ENCODE data around the gene MMEL1. TPM values are rescaled to one million over a fixed set of nuclear protein-coding genes. Genes with fewer than 3 reads are reported as not detected.
"Not testable (repeated sequence)": the region's sequence is repeated elsewhere in the genome, so short reads cannot be mapped to it uniquely, and the experiment has no call there.

Gene MMEL1
- total RNA-seq, 1 donor from 2014 or later: 3.4 TPM

DNA sequence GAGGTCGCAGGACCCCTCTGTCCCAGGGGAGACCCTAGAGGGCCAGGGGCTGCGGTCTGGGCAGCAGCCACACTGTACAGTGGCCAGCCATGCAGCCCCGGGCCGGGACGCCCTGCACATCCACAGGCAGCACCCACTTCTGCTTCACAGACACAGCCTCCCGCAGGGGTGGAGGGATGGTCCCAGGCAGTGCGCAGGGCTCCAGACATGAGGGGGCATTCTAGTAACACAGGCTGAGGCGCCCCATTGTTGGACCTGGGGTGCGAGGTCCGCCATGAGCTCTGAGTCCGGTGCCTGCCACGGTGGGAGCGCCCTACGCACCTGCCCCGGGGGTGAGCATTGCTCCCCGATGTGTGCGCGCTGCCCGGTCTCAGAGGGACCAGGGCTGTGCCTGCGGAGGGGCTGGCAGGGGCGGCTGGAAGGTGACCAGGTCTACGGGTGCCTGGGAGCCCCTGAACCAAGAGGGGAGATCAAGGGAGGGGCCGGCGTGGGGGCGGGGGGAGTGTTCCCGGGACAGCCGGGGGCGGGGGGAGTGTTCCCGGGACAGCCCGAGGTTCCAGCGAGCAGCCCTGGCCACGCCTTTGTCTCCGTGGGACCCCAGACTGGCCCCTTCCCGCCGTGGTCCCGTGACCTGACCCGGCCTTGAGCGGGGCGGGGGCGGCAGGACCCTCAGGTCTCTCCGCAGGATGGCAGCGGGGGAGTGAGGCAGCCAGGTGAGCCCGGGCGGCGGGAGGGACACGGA is 4.5 kb downstream of the MMEL1 start:
- Mint-ChIP-seq H3K4me1 (no peaks in the 10 kb centered on the region), H3K4me3 (no peak overlapping the region), H3K27ac (no peak overlapping the region), H3K27me3 (ENCODE audit: low read depth) (peaks cover 87% of the 10 kb centered on the region), H3K36me3 (no peaks in the 10 kb centered on the region), H3K9me3 (peaks cover 6% of the 10 kb centered on the region)
- TF ChIP-seq, protein P1, sequence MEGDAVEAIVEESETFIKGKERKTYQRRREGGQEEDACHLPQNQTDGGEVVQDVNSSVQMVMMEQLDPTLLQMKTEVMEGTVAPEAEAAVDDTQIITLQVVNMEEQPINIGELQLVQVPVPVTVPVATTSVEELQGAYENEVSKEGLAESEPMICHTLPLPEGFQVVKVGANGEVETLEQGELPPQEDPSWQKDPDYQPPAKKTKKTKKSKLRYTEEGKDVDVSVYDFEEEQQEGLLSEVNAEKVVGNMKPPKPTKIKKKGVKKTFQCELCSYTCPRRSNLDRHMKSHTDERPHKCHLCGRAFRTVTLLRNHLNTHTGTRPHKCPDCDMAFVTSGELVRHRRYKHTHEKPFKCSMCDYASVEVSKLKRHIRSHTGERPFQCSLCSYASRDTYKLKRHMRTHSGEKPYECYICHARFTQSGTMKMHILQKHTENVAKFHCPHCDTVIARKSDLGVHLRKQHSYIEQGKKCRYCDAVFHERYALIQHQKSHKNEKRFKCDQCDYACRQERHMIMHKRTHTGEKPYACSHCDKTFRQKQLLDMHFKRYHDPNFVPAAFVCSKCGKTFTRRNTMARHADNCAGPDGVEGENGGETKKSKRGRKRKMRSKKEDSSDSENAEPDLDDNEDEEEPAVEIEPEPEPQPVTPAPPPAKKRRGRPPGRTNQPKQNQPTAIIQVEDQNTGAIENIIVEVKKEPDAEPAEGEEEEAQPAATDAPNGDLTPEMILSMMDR (IDR thresholded peaks at IDR 0.05; ENCODE audit: unreplicated experiment): no peak
- DNase-seq (ENCODE audit: low spot score in 2 of 2, unreplicated experiment in 2 of 2): no peak

DNA sequence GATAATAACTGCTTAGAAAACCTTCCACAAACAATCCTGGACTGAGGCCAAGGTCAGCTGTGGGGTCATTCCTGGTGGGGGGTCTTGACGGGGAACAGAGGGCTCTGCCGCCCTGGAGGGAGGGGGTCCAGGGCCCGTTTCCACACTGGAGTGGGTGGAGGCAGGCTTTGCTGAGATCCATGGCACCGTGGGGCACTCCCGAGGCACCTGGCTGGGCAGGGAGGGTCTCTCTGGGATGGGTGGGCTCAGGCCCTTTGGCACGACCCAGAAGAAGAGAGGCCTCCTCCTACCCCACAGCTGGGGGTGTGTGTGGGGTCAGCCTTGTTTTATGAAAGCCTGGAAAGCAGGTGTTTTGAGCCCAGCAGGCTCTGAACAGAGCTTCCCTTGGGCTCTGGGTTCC is 5.1 kb downstream of the MMEL1 start:
- DNase-seq (ENCODE audit: low spot score in 2 of 2, unreplicated experiment in 2 of 2): no peak
- no peak overlapping the region for H3K4me3 Mint-ChIP-seq
- H3K27ac Mint-ChIP-seq: no peak overlapping the region
- TF ChIP-seq, protein P1 (IDR thresholded peaks at IDR 0.05; ENCODE audit: unreplicated experiment): no peak
- H3K36me3 Mint-ChIP-seq: no peaks in the 10 kb centered on the region
- H3K9me3 Mint-ChIP-seq: peaks cover 6% of the 10 kb centered on the region
- H3K27me3 Mint-ChIP-seq (ENCODE audit: low read depth): peaks cover 86% of the 10 kb centered on the region
- no peaks in the 10 kb centered on the region for H3K4me1 Mint-ChIP-seq

- DNase-seq (ENCODE audit: low spot score in 2 of 2, unreplicated experiment in 2 of 2); H3K9me3 Mint-ChIP-seq; H3K4me1 Mint-ChIP-seq; H3K4me3 Mint-ChIP-seq; H3K27ac Mint-ChIP-seq; H3K36me3 Mint-ChIP-seq: not testable (repeated sequence)
- peaks cover 75% of the 10 kb centered on the region for H3K27me3 Mint-ChIP-seq (ENCODE audit: low read depth)
These were observed 7.1 kb downstream of the MMEL1 start for GRCh38 chr1:2625748-2626147.

DNA sequence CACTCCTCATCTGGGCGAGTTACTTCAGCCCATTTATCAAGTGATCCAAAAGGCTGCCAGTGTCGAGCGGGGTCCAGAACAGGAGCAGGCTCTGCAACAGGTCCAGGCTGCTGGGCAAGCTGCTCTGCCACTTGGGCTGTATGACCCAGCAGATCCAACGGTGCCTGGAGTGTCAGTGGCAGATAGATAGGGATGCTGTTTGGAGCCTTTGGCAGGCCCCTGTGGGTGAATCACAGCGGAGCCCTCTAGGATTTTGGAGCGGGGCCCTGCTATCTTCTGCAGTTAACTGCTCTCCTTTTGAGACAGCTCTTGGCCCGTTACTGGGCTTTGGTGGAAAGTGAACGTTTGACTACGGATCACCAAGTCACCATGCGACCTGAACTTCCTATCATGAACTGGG is 7.5 kb downstream of the MMEL1 start:
- H3K36me3 Mint-ChIP-seq: no peaks in the 10 kb centered on the region
- H3K4me1 Mint-ChIP-seq: no peaks in the 10 kb centered on the region
- no peak for DNase-seq (ENCODE audit: low spot score in 2 of 2, unreplicated experiment in 2 of 2)
- peaks cover under 1% of the 10 kb centered on the region for H3K9me3 Mint-ChIP-seq
- H3K27me3 Mint-ChIP-seq (ENCODE audit: low read depth): peaks cover 71% of the 10 kb centered on the region
- no peak overlapping the region for H3K4me3 Mint-ChIP-seq
- TF ChIP-seq, protein P1 (IDR thresholded peaks at IDR 0.05; ENCODE audit: unreplicated experiment): no peak
- H3K27ac Mint-ChIP-seq: no peak overlapping the region

GRCh38 chr1:2624735-2625300 is 8.0 kb downstream of the MMEL1 start:
- Mint-ChIP-seq H3K36me3 (no peaks in the 10 kb centered on the region), H3K27me3 (ENCODE audit: low read depth) (peaks cover 69% of the 10 kb centered on the region), H3K27ac (no peak overlapping the region), H3K4me1 (no peaks in the 10 kb centered on the region), H3K4me3 (no peak overlapping the region), H3K9me3 (peaks cover 3% of the 10 kb centered on the region)
- no peak for DNase-seq (ENCODE audit: low spot score in 2 of 2, unreplicated experiment in 2 of 2)
- TF ChIP-seq, protein P1 (IDR thresholded peaks at IDR 0.05; ENCODE audit: unreplicated experiment): no peak

DNA sequence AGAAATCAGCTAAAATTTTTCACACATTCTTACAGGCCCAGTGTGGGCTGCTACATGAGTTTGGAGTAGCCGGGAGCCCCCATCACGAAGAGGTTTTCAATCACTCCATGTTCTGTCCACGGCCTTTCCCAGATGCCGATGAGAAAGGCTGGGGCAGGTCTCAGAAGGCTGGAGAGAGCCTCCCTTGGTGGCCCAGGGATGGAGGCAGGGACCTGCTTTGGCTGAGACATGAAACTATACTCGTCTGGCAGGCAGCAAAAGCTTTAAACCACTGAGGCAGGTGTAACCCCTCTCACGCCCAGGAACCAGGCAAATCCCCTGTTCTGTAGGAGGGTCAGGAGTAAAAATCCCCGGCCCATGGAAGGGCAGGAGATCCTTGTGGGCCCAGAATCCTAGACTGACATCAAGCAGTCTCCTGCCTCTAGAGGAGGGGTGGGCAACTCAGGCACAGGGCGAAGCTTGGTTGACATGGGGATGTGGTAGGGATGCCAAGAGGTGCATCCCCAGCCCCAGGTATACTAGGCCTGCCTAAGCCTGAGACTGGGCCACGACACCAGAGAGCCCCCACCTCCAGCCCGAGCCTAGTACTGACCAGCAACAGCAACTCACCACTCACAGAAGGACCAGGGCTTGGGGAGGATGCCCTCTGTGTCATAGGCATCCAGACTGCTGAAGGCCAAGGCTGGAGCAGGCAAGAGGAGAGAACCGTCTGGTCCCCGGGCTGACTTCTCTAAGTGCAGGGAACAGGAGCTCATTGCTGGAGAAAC is 9.1 kb downstream of the MMEL1 start:
- no peaks in the 10 kb centered on the region for H3K4me1 Mint-ChIP-seq
- peaks cover 7% of the 10 kb centered on the region for H3K9me3 Mint-ChIP-seq
- H3K27me3 Mint-ChIP-seq (ENCODE audit: low read depth): peaks cover 66% of the 10 kb centered on the region
- H3K27ac Mint-ChIP-seq: no peak overlapping the region
- H3K36me3 Mint-ChIP-seq: no peaks in the 10 kb centered on the region
- TF ChIP-seq, protein P1 (IDR thresholded peaks at IDR 0.05; ENCODE audit: unreplicated experiment): no peak
- DNase-seq (ENCODE audit: low spot score in 2 of 2, unreplicated experiment in 2 of 2): no peak
- H3K4me3 Mint-ChIP-seq: no peak overlapping the region
